Testis (tissue), 3 donors: ENCODE results near the gene ATP2B2. TPM values are rescaled to one million over a fixed set of nuclear protein-coding genes. Genes with fewer than 3 reads are reported as not detected.
A peak's percentile ranks its signal among the peaks of the same experiment; 100 is the strongest.

ENCODE experiments used
- DNase-seq: peaks from one replicate; pipeline ENCODE4 v3.0.0-alpha.2; 2019
- H3K27ac ChIP-seq, 2 donors: fragments of 200-600 bp; sonication (generic); one replicate each; pipeline ENCODE4 v1.5.1; 2019
- H3K27me3 ChIP-seq: fragments of 200-600 bp; sonication (generic); one replicate; pipeline ENCODE4 v1.5.1; 2019
- H3K36me3 ChIP-seq: fragments of 200-600 bp; sonication (generic); one replicate; pipeline ENCODE4 v1.5.1; 2017; ENCODE audit warnings: low read depth; ENCODE audit errors: missing control alignments
- H3K4me1 ChIP-seq: fragments of 200-600 bp; sonication (generic); one replicate; pipeline ENCODE4 v1.5.1; 2019
- H3K4me3 ChIP-seq, 2 donors: fragments of 200-600 bp; sonication (generic); one replicate each; pipeline ENCODE4 v1.5.1; 2017 to 2019
- H3K9me3 ChIP-seq: fragments of 200-600 bp; sonication (generic); one replicate; pipeline ENCODE4 v1.5.1; 2017
- POLR2A ChIP-seq: fragments of 450-650 bp; IDR thresholded peaks from one replicate; pipeline ENCODE4 v1.6.1; 2017; ENCODE audit warnings: antibody characterized with exemption, mild to moderate bottlenecking, moderate library complexity
- WGBS, 2 donors: methylation state at CpG; one replicate each; pipeline ENCODE4 v1.1.5; 2018; 5-methylcytosine and 5-hydroxymethylcytosine counted together
- intact Hi-C: fragments of 100-400 bp; cut with DNase I; formaldehyde crosslinking; loops from one replicate; pipeline ENCODE4 v1.15.1; 2023; ENCODE audit warnings: low total_unique reads
- polyA plus RNA-seq: library from polyadenylated mRNA; stranded (reverse); fragments of 350-450 nt; fragmentation: Illumina TruSeq; extraction: RNeasy Lipid Tissue Mini Kit (QIAGEN cat#74804); gene quantifications from one replicate; pipeline ENCODE4 v1.2.3, GENCODE V29; 2014; ENCODE audit warnings: low read depth, low replicate concordance; ENCODE audit not compliant: insufficient read depth
- total RNA-seq, 2 donors: library from RNA; depleted of rRNA; stranded (reverse); fragments of >200 nt; gene quantifications; one replicate each; pipeline ENCODE4 v1.2.3, GENCODE V29; 2016
- TF ChIP-seq, protein P1 (sequence below), 3 experiments: fragments of 450-650 bp in 2 of 3; fragments of 200-600 bp in 1 of 3; sonication (generic) in 1 of 3; IDR thresholded peaks; one replicate each; pipeline ENCODE4 v1.5.1; 2016 to 2019; ENCODE audit warnings: antibody characterized with exemption in 3 of 3, mild to moderate bottlenecking in 2 of 3, moderate library complexity in 1 of 3

ATP2B2 gene
- total and polyA plus RNA-seq, 3 donors from 2014 or later: 1.1 to 2.9 (median 1.8) TPM

- H3K27me3 ChIP-seq: no peaks in the 10 kb centered on the region
- no peak overlapping the region for H3K4me3 ChIP-seq
- WGBS, 2 donors: 89 to 90% methylated on average over 12 of the region's 12 CpGs
- H3K36me3 ChIP-seq: no peaks in the 10 kb centered on the region
- TF ChIP-seq, protein P1, sequence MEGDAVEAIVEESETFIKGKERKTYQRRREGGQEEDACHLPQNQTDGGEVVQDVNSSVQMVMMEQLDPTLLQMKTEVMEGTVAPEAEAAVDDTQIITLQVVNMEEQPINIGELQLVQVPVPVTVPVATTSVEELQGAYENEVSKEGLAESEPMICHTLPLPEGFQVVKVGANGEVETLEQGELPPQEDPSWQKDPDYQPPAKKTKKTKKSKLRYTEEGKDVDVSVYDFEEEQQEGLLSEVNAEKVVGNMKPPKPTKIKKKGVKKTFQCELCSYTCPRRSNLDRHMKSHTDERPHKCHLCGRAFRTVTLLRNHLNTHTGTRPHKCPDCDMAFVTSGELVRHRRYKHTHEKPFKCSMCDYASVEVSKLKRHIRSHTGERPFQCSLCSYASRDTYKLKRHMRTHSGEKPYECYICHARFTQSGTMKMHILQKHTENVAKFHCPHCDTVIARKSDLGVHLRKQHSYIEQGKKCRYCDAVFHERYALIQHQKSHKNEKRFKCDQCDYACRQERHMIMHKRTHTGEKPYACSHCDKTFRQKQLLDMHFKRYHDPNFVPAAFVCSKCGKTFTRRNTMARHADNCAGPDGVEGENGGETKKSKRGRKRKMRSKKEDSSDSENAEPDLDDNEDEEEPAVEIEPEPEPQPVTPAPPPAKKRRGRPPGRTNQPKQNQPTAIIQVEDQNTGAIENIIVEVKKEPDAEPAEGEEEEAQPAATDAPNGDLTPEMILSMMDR (IDR thresholded peaks at IDR 0.05): no peak
- TF ChIP-seq POLR2A: no peak
- H3K27ac ChIP-seq: no peak overlapping the region
- no peak for DNase-seq
- no peaks in the 10 kb centered on the region for H3K9me3 ChIP-seq
- H3K4me1 ChIP-seq: no peaks in the 10 kb centered on the region
- intact Hi-C loops: no loop called here
Observed at GRCh38 chr3:10287936-10288574, 217.3 kb downstream of the ATP2B2 start.

DNA sequence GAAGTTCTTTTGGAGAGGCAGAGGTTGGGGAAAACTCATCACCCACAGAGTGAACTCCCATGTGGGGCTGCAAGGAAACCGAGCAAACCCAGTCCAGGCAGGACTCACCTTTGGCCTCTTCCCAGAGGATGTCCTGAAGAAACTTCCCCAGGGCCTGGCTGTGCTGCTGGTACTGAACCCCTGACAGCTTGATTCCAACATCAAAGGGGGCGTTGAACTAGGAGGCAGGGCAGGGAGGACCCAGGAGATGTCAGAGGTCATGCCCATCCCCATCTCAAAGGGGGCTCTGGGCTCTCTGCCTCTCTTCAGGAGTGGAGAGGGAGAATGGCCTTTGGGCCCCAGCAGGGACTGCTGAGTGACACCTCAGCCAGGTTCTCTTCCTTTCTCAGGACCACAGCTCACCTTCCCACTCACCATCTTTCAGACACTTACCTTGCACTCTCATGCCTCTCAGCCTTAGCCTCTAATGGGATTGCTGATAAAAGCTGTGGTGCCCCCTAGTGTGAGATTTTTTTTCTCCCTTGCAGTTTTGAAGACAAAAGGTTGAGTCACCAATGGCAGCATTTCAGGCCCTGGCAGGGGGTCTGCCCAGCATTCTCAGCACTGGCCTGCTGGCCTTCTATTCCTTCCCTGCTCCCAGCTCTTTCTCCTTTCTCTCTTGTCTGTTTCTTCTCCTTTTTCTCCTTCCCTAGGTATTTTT lies 218.6 kb downstream of the ATP2B2 start:
- peak; percentile 62 for DNase-seq
- H3K27ac ChIP-seq: no peak overlapping the region
- 59 to 90% methylated on average over 1 to 2 of the region's 2 CpGs for WGBS, 2 donors
- intact Hi-C loops: no loop called here
- no peaks in the 10 kb centered on the region for H3K36me3 ChIP-seq
- no peaks in the 10 kb centered on the region for H3K9me3 ChIP-seq
- no peaks in the 10 kb centered on the region for H3K4me1 ChIP-seq
- H3K27me3 ChIP-seq: no peaks in the 10 kb centered on the region
- no peak overlapping the region for H3K4me3 ChIP-seq
- TF ChIP-seq POLR2A: no peak
- TF ChIP-seq, protein P1 (IDR thresholded peaks at IDR 0.05): peak in 2 of 3 experiments; percentile 8 to 33

GRCh38 chr3:10286133-10286524 lies 219.3 kb downstream of the ATP2B2 start:
- H3K27me3 ChIP-seq: no peaks in the 10 kb centered on the region
- no peak overlapping the region for H3K27ac ChIP-seq
- no peak overlapping the region for H3K4me3 ChIP-seq
- no peaks in the 10 kb centered on the region for H3K36me3 ChIP-seq
- 95 to 96% methylated on average over 5 of the region's 5 CpGs for WGBS, 2 donors
- DNase-seq: no peak
- intact Hi-C loops: no loop called here
- H3K4me1 ChIP-seq: no peaks in the 10 kb centered on the region
- H3K9me3 ChIP-seq: no peaks in the 10 kb centered on the region
- no peak for TF ChIP-seq POLR2A
- TF ChIP-seq, protein P1 (IDR thresholded peaks at IDR 0.05): no peak

- H3K27ac ChIP-seq: no peak overlapping the region
- H3K27me3 ChIP-seq: no peaks in the 10 kb centered on the region
- H3K9me3 ChIP-seq: no peaks in the 10 kb centered on the region
- TF ChIP-seq, protein P1 (IDR thresholded peaks at IDR 0.05): no peak
- no peak for TF ChIP-seq POLR2A
- intact Hi-C loops: no loop called here
- no peaks in the 10 kb centered on the region for H3K36me3 ChIP-seq
- H3K4me3 ChIP-seq: no peak overlapping the region
- no peak for DNase-seq
- WGBS, 2 donors: 80 to 86% methylated on average over 12 of the region's 12 CpGs
- H3K4me1 ChIP-seq: no peaks in the 10 kb centered on the region
Observed at GRCh38 chr3:10285272-10286132, 219.9 kb downstream of the ATP2B2 start.
